Measurements from ENCODE around the gene MGAT5.

Gene MGAT5

GRCh38 chr2:134357814-134358213, 103.9 kb downstream of the MGAT5 start (continued):
- TF ChIP-seq, protein P1, sequence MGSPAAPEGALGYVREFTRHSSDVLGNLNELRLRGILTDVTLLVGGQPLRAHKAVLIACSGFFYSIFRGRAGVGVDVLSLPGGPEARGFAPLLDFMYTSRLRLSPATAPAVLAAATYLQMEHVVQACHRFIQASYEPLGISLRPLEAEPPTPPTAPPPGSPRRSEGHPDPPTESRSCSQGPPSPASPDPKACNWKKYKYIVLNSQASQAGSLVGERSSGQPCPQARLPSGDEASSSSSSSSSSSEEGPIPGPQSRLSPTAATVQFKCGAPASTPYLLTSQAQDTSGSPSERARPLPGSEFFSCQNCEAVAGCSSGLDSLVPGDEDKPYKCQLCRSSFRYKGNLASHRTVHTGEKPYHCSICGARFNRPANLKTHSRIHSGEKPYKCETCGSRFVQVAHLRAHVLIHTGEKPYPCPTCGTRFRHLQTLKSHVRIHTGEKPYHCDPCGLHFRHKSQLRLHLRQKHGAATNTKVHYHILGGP (tag by site-specific recombination; IDR thresholded peaks at IDR 0.05), result no peak
- TF ChIP-seq, protein P2, sequence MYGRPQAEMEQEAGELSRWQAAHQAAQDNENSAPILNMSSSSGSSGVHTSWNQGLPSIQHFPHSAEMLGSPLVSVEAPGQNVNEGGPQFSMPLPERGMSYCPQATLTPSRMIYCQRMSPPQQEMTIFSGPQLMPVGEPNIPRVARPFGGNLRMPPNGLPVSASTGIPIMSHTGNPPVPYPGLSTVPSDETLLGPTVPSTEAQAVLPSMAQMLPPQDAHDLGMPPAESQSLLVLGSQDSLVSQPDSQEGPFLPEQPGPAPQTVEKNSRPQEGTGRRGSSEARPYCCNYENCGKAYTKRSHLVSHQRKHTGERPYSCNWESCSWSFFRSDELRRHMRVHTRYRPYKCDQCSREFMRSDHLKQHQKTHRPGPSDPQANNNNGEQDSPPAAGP (tag by site-specific recombination; IDR thresholded peaks at IDR 0.05), result no peak

- H3K36me3 ChIP-seq (ENCODE audit: control insufficient read depth in 2 of 2, insufficient read depth in 1 of 2, low read length in 2 of 2), result peaks cover 0 to 17% of the 10 kb centered on the region in 2 experiments; a peak in 1 of 3 replicates
- H3K27ac ChIP-seq (ENCODE audit: extremely low read depth, low read depth, low read length), result no peak overlapping the region
- ChIA-PET POLR2A (no interaction called here), CTCF (no interaction called here)
- peaks cover 18% of the 10 kb centered on the region for H3K4me1 ChIP-seq (ENCODE audit: control insufficient read depth, insufficient read depth, low read length)
- no peak overlapping the region for H3K4me3 ChIP-seq (ENCODE audit: low read depth, low read length)
- no peak for TF ChIP-seq ZNF621 (tag by site-specific recombination; IDR thresholded peaks at IDR 0.05)
- TF ChIP-seq ZFP69B (tag by site-specific recombination; IDR thresholded peaks at IDR 0.05), result no peak
- peak; percentile 48; the same call in 1 of the 2 replicates for TF ChIP-seq ZIC2 (tag by site-specific recombination; IDR thresholded peaks at IDR 0.05)
- 0 out of 2 replicates have a peak, but pooled peaks have one; percentile 12 for TF ChIP-seq ZXDB (tag by site-specific recombination; IDR thresholded peaks at IDR 0.05)
- TF ChIP-seq ZNF530 (tag by site-specific recombination; IDR thresholded peaks at IDR 0.05; ENCODE audit: low read depth), result no peak
- no peak for TF ChIP-seq ZNF76 (tag by site-specific recombination; IDR thresholded peaks at IDR 0.05; ENCODE audit: borderline replicate concordance, low read depth)
- TF ChIP-seq FEZF1 (tag by site-specific recombination; IDR thresholded peaks at IDR 0.05), result peak; percentile 74
- H3K9me3 ChIP-seq (ENCODE audit: control insufficient read depth, insufficient read depth, low read depth, low read length), result no peaks in the 10 kb centered on the region
Measured at GRCh38 chr2:134359367-134360081, 105.7 kb downstream of the MGAT5 start.

- Histone ChIP-seq H3K4me1 (ENCODE audit: control insufficient read depth, insufficient read depth, low read length) (peaks cover 11% of the 10 kb centered on the region), H3K27ac (ENCODE audit: extremely low read depth, low read depth, low read length) (no peak overlapping the region), H3K4me3 (ENCODE audit: low read depth, low read length) (no peak overlapping the region), H3K36me3 (ENCODE audit: control insufficient read depth in 2 of 2, insufficient read depth in 1 of 2, low read length in 2 of 2) (peaks cover 0 to 21% of the 10 kb centered on the region in 2 experiments; a peak in 1 of 3 replicates), H3K9me3 (ENCODE audit: control insufficient read depth, insufficient read depth, low read depth, low read length) (no peaks in the 10 kb centered on the region)
- TF ChIP-seq HOXC10 (CRISPR knock-in tag; IDR thresholded peaks at IDR 0.05) (no peak), ZNF560 (tag by site-specific recombination; IDR thresholded peaks at IDR 0.05; ENCODE audit: borderline replicate concordance) (no peak), ZNF174 (tag by site-specific recombination; IDR thresholded peaks at IDR 0.05) (no peak), ZNF138 (tag by site-specific recombination; IDR thresholded peaks at IDR 0.05; ENCODE audit: borderline replicate concordance) (no peak), FEZF1 (tag by site-specific recombination; IDR thresholded peaks at IDR 0.05) (no peak), ZNF623 (tag by site-specific recombination; IDR thresholded peaks at IDR 0.05) (no peak), GLI4 (tag by site-specific recombination; IDR thresholded peaks at IDR 0.05) (no peak), ZNF133 (tag by site-specific recombination; IDR thresholded peaks at IDR 0.05) (no peak)
- TF ChIP-seq, protein P3, sequence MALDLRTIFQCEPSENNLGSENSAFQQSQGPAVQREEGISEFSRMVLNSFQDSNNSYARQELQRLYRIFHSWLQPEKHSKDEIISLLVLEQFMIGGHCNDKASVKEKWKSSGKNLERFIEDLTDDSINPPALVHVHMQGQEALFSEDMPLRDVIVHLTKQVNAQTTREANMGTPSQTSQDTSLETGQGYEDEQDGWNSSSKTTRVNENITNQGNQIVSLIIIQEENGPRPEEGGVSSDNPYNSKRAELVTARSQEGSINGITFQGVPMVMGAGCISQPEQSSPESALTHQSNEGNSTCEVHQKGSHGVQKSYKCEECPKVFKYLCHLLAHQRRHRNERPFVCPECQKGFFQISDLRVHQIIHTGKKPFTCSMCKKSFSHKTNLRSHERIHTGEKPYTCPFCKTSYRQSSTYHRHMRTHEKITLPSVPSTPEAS (tag by site-specific recombination; IDR thresholded peaks at IDR 0.05), result no peak
- POLR2A ChIA-PET, result interaction anchor here (0.5 kb wide), 1 partner anchor 28 kb away, joined by 3 read pairs; no protein-coding TSS in a partner anchor
- CTCF ChIA-PET, result no interaction called here
Measured at GRCh38 chr2:134360745-134361487, 107.0 kb downstream of the MGAT5 start.
